Esophagus squamous epithelium (tissue), 5 donors: Measurements from ENCODE around the gene RBBP8NL. TPM values are rescaled to one million over a fixed set of nuclear protein-coding genes. Genes with fewer than 3 reads are reported as not detected.

Experiments used
- DNase-seq: peaks from one replicate; lab custom pipeline; 2025; lab: John Stamatoyannopoulos, UW
- H3K27ac ChIP-seq, 4 donors: fragments of 200-600 bp; sonication (generic); one replicate each; pipeline ENCODE4 v1.5.1; 2016 to 2019; ENCODE audit warnings: mild to moderate bottlenecking in 1 of 4
- H3K27me3 ChIP-seq, 4 donors: fragments of 200-600 bp; sonication (generic); 1 replicate in 3 of 4; 2 replicates in 1 of 4; pipeline versions ENCODE4 v1.5.1 to v1.6.0; 2017 to 2021; ENCODE audit warnings: antibody characterized with exemption in 1 of 4
- H3K36me3 ChIP-seq, 3 donors: fragments of 200-600 bp; sonication (generic); one replicate each; pipeline ENCODE4 v1.5.1; 2016 to 2019
- H3K4me1 ChIP-seq, 3 donors: fragments of 200-600 bp; sonication (generic); one replicate each; pipeline ENCODE4 v1.5.1; 2017 to 2019
- H3K4me3 ChIP-seq, 4 donors: fragments of 200-600 bp; sonication (generic); 1 replicate in 3 of 4; 2 replicates in 1 of 4; pipeline ENCODE4 v1.5.1; 2016 to 2019; ENCODE audit warnings: mild to moderate bottlenecking in 2 of 4, moderate library complexity in 1 of 4
- H3K9me3 ChIP-seq, 3 donors: fragments of 200-600 bp; sonication (generic); one replicate each; pipeline ENCODE4 v1.5.1; 2016 to 2019
- CTCF ChIP-seq, 6 experiments: fragments of 450-650 bp in 4 of 6; fragments of 200-600 bp in 2 of 6; sonication (generic) in 2 of 6; IDR thresholded peaks; one replicate each; pipeline ENCODE4 v1.5.1; 2016 to 2019; ENCODE audit warnings: antibody characterized with exemption in 6 of 6, mild to moderate bottlenecking in 4 of 6, moderate library complexity in 4 of 6
- POLR2A ChIP-seq, 4 donors: fragments of 450-650 bp; IDR thresholded peaks; one replicate each; pipeline ENCODE4 v1.6.1; 2017; ENCODE audit warnings: antibody characterized with exemption in 4 of 4, mild to moderate bottlenecking in 4 of 4, moderate library complexity in 3 of 4
- WGBS, 2 donors: methylation state at CpG; one replicate each; pipeline ENCODE4 v1.1.5; 2018; 5-methylcytosine and 5-hydroxymethylcytosine counted together
- intact Hi-C: fragments of 100-400 bp; cut with DNase I; formaldehyde crosslinking; loops from one replicate; pipeline ENCODE4 v1.15.0; 2022
- total RNA-seq, 4 donors: library from RNA; depleted of rRNA; stranded (reverse); fragments of >200 nt; gene quantifications; one replicate each; pipeline ENCODE4 v1.1.0, GENCODE V29; 2016
- donor health status: DM: yes; HTN: yes; CAD: no.

RBBP8NL gene
- total RNA-seq, 4 donors from 2014 or later, result 1.1 to 6.2 (median 4.0) TPM

- H3K9me3 ChIP-seq, result no peaks in the 10 kb centered on the region
- 41 to 53% methylated on average over 4 to 11 of the region's 20 CpGs for WGBS, 2 donors
- intact Hi-C loops, result no loop called here
- no peak for DNase-seq
- H3K4me3 ChIP-seq, result peak overlapping the region in 2 of 4 donors; percentile 87 to 95
- peaks cover 0 to 19% (median 0%) of the 10 kb centered on the region in 4 donors for H3K27me3 ChIP-seq
- peak overlapping the region; percentile 85 to 99 (median 97) for H3K27ac ChIP-seq
- H3K36me3 ChIP-seq, result peaks cover 0 to 11% (median 0%) of the 10 kb centered on the region in 3 donors
- peaks cover 85 to 97% (median 91%) of the 10 kb centered on the region in 3 donors for H3K4me1 ChIP-seq
- TF ChIP-seq CTCF (IDR thresholded peaks at IDR 0.05), result no peak
- no peak for TF ChIP-seq POLR2A (IDR thresholded peaks at IDR 0.05)
These were observed 64.1 kb downstream of the RBBP8NL start for GRCh38 chr20:62362991-62363919.

GRCh38 chr20:62362590-62362940, 64.8 kb downstream of the RBBP8NL start:
- H3K27ac ChIP-seq, result peak overlapping the region; percentile 85 to 99 (median 97)
- TF ChIP-seq CTCF (IDR thresholded peaks at IDR 0.05), result no peak
- no peak for TF ChIP-seq POLR2A (IDR thresholded peaks at IDR 0.05)
- peaks cover 0 to 11% (median 0%) of the 10 kb centered on the region in 3 donors for H3K36me3 ChIP-seq
- DNase-seq, result no peak
- 41 to 50% methylated on average over 2 to 10 of the region's 13 CpGs for WGBS, 2 donors
- no peaks in the 10 kb centered on the region for H3K9me3 ChIP-seq
- H3K4me1 ChIP-seq, result peaks cover 85 to 97% (median 91%) of the 10 kb centered on the region in 3 donors
- intact Hi-C loops, result no loop called here
- H3K4me3 ChIP-seq, result peak overlapping the region in 1 of 4 donors; percentile 87
- H3K27me3 ChIP-seq, result peaks cover 0 to 15% (median 0%) of the 10 kb centered on the region in 4 donors

GRCh38 chr20:62361799-62362589, 65.3 kb downstream of the RBBP8NL start:
- WGBS, 2 donors, result 40 to 75% methylated on average over 6 to 9 of the region's 34 CpGs
- peaks cover 88 to 99% (median 93%) of the 10 kb centered on the region in 3 donors for H3K4me1 ChIP-seq
- no peaks in the 10 kb centered on the region for H3K9me3 ChIP-seq
- DNase-seq, result no peak
- TF ChIP-seq POLR2A (IDR thresholded peaks at IDR 0.05) (no peak), CTCF (IDR thresholded peaks at IDR 0.05) (no peak)
- peaks cover 0 to 11% (median 0%) of the 10 kb centered on the region in 3 donors for H3K36me3 ChIP-seq
- intact Hi-C loops, result no loop called here
- peak overlapping the region in 1 of 4 donors; percentile 87 for H3K4me3 ChIP-seq
- peaks cover 0 to 9% (median 0%) of the 10 kb centered on the region in 4 donors for H3K27me3 ChIP-seq
- H3K27ac ChIP-seq, result peak overlapping the region; percentile 93 to 99 (median 97)

GRCh38 chr20:62360854-62361798, 66.2 kb downstream of the RBBP8NL start:
- peaks cover 0 to 11% (median 0%) of the 10 kb centered on the region in 3 donors for H3K36me3 ChIP-seq
- no peaks in the 10 kb centered on the region for H3K9me3 ChIP-seq
- intact Hi-C loops, result no loop called here
- 7 to 60% methylated on average over 3 to 4 of the region's 25 CpGs for WGBS, 2 donors
- peak overlapping the region; percentile 93 to 99 (median 97) for H3K27ac ChIP-seq
- peaks cover 92 to 99% (median 96%) of the 10 kb centered on the region in 3 donors for H3K4me1 ChIP-seq
- H3K4me3 ChIP-seq, result peak overlapping the region in 1 of 4 donors; percentile 21
- DNase-seq, result no peak
- TF ChIP-seq POLR2A (IDR thresholded peaks at IDR 0.05) (no peak), CTCF (IDR thresholded peaks at IDR 0.05) (no peak)
- peaks cover 0 to under 1% (median 0%) of the 10 kb centered on the region in 4 donors for H3K27me3 ChIP-seq

Other genes starting within 250 kb of the RBBP8NL start
- 10 to 100 TPM; 17.4 to 25.5 (median 21.7) TPM for gene MTG2, start 244.5 kb downstream of the RBBP8NL start, total RNA-seq
- gene HRH3, start 207.3 kb downstream of the RBBP8NL start, total RNA-seq, result not detected
- gene OSBPL2, start 189.0 kb downstream of the RBBP8NL start, total RNA-seq, result 10 to 100 TPM; 48.4 to 65.1 (median 55.8) TPM
- 100 to 1,000 TPM; 126 to 173 (median 133) TPM for gene ADRM1, start 124.5 kb downstream of the RBBP8NL start, total RNA-seq
- gene LAMA5, start 60.2 kb downstream of the RBBP8NL start, total RNA-seq, result 100 to 1,000 TPM in 2 of 4 donors, 10 to 100 TPM in 2; 60.4 to 127 (median 98.9) TPM
- gene RPS21, start 40.4 kb downstream of the RBBP8NL start, total RNA-seq, result 1,000 to 10,000 TPM in 3 of 4 donors, 100 to 1,000 TPM in 1; 819 to 3,701 (median 3,102) TPM
- gene CABLES2, start 20.3 kb downstream of the RBBP8NL start, total RNA-seq, result 1 to 10 TPM; 2.0 to 3.8 (median 2.2) TPM
- gene GATA5, start 48.5 kb upstream of the RBBP8NL start, total RNA-seq, result under 1 TPM in 2 of 4 donors, not detected in 2; 0.19 to 0.85 TPM
- gene SLCO4A1, start 215.0 kb upstream of the RBBP8NL start, total RNA-seq, result 10 to 100 TPM in 3 of 4 donors, 1 to 10 TPM in 1; 6.7 to 22.1 (median 14.4) TPM